GM06990 (cell line): ENCODE results near the gene B4GALT5.
A peak's percentile ranks its signal among the peaks of the same experiment; 100 is the strongest.
"Not testable (repeated sequence)": the region's sequence is repeated elsewhere in the genome, so short reads cannot be mapped to it uniquely, and the experiment has no call there.

Source experiments
- DNase-seq: peaks from one replicate; pipeline ENCODE4 v3.0.0-alpha.2; 2011; ENCODE audit not compliant: insufficient read length; ENCODE audit errors: extremely low read depth
- H3K27me3 ChIP-seq: replicated peaks from 2 replicates; pipeline ENCODE4 v1.6.0; 2011; ENCODE audit warnings: low read length; ENCODE audit not compliant: control insufficient read depth, insufficient read depth
- H3K36me3 ChIP-seq: 2 replicates; pipeline ENCODE4 v1.5.1; 2011; ENCODE audit warnings: low read length; ENCODE audit not compliant: control insufficient read depth, insufficient read depth
- H3K4me3 ChIP-seq: replicated peaks from 2 replicates; pipeline ENCODE4 v1.5.1; 2011; ENCODE audit warnings: low read depth, mild to moderate bottlenecking, control low read depth, low read length
- CTCF ChIP-seq: IDR thresholded peaks from 2 replicates; pipeline ENCODE4 v1.5.1; 2011; ENCODE audit warnings: low read length, control low read depth, mild to moderate bottlenecking, inconsistent platforms; ENCODE audit not compliant: insufficient read depth, poor library complexity, severe bottlenecking

B4GALT5 gene

GRCh38 chr20:49615401-49616153, 98.1 kb downstream of the B4GALT5 start:
- TF ChIP-seq CTCF: no peak
- H3K27me3 ChIP-seq: no peaks in the 10 kb centered on the region
- DNase-seq: no peak
- H3K4me3 ChIP-seq: no peak overlapping the region
- H3K36me3 ChIP-seq: no peaks in the 10 kb centered on the region

- not testable (repeated sequence) for DNase-seq, H3K27me3 ChIP-seq, H3K4me3 ChIP-seq, H3K36me3 ChIP-seq
Measured at GRCh38 chr20:49615051-49615400, 98.7 kb downstream of the B4GALT5 start.

- H3K4me3 ChIP-seq: no peak overlapping the region
- TF ChIP-seq CTCF: no peak
- H3K27me3 ChIP-seq: no peaks in the 10 kb centered on the region
- no peak for DNase-seq
- H3K36me3 ChIP-seq: no peaks in the 10 kb centered on the region
Measured at GRCh38 chr20:49614338-49615050, 99.2 kb downstream of the B4GALT5 start.

DNA sequence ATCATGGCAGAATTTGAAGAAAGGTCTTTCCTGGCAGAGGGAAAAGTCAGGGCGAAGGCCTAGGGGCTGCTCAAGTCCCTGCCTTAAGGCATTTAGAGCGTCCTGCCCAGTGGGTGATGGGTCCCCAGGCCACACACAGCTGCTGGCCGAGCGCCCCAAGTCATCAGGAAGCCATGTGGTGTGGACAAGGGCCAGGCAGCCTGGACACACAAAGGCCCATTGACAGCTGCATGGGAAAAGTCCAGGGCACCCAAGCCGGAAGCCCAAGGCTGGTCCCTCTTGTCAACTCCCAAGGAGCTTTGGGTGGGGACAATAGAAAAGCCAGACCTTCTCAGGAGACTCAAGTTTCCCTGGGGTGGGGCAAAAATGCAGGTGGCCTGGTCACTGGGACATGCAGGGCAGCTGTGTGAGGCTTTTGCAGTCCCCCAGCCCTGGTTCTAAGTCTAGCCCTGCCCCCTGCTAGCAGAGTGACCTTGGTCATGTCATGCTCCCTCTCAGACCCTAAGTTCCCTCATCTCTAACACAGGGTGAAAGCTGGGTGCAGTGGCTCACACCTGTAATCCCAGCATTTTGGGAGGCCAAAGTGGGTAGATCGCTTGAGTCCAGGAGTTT, 101.4 kb downstream of the B4GALT5 start:
- DNase-seq: no peak
- H3K27me3 ChIP-seq: no peaks in the 10 kb centered on the region
- H3K36me3 ChIP-seq: no peaks in the 10 kb centered on the region
- TF ChIP-seq CTCF: no peak
- no peak overlapping the region for H3K4me3 ChIP-seq

GRCh38 chr20:49611539-49612126, 102.0 kb downstream of the B4GALT5 start:
- not testable (repeated sequence) for DNase-seq, H3K36me3 ChIP-seq, H3K27me3 ChIP-seq
- H3K4me3 ChIP-seq: peak overlapping the region; percentile 37

DNA sequence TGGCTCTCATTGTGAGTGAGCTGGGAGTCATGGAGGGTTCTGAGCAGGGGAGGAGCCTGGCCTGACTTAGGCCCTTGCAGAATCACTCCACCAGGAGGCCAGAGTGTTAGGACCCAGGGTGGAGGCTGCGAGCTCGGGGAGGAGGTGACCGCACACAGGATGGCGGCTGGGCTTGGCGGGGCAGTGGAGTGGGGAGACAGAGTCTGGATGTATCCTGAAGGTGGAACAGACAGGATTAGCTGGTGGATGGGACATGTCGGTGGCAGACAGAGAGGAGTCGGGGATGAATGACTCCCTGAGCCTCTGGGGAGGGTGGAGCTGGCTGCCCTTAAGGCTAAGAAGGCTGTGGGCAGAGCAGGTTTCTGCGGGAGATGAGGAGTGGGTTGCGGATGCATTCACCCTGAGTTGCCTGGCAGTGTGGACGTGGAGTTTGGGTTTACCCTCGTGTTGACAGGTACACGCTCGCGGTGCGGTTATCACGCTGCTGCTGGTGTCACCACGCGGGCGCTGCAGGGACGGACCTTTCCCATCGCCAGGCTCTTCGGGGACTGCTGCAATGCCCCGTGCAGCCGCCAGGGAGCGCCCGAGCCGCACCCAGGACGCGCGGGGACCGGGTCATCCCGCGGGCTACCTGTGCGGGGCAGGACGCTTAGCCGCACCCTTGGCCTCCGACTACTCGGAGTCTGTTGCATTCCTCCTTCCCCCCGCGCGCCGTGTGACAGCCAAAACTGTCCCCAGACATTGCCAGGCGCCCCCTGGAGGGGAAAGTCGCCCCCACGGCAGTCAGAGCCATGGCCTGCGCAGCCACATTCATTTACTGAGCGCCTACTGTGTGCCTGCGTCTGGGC, 102.8 kb downstream of the B4GALT5 start:
- peak; percentile 86 for DNase-seq
- H3K36me3 ChIP-seq: no peaks in the 10 kb centered on the region
- TF ChIP-seq CTCF: peak; percentile 99
- H3K27me3 ChIP-seq: no peaks in the 10 kb centered on the region; the same call in 1 of the 2 replicates
- H3K4me3 ChIP-seq: peak overlapping the region; percentile 42
